ENCODE results near the gene PTDSS2. TPM values are rescaled to one million over a fixed set of nuclear protein-coding genes. Genes with fewer than 3 reads are reported as not detected.
A peak's percentile ranks its signal among the peaks of the same experiment; 100 is the strongest.
"Not testable (repeated sequence)": the region's sequence is repeated elsewhere in the genome, so short reads cannot be mapped to it uniquely, and the experiment has no call there.

PTDSS2 gene
- total and polyA plus RNA-seq, 7 donors = 11.8 to 26.0 (median 19.6) TPM

- no peaks in the 10 kb centered on the region for H3K4me1 ChIP-seq
- H3K36me3 ChIP-seq (ENCODE audit: insufficient read depth in 1 of 2, low read depth in 1 of 2) = no peaks in the 10 kb centered on the region
- no peak overlapping the region for H3K27ac ChIP-seq
- intact Hi-C loops (cut with DNase I) = no loop called here
- no peak for TF ChIP-seq CTCF (IDR thresholded peaks at IDR 0.05)
- peak in 1 of 2 donors; percentile 15 for DNase-seq
- peaks cover 9 to 65% (median 14%) of the 10 kb centered on the region in 3 donors for H3K27me3 ChIP-seq (ENCODE audit: insufficient read depth in 3 of 3, low read length in 2 of 3)
- no peak for ATAC-seq
- 66 to 73% (median 71%) methylated on average over 10 of the region's 10 CpGs for WGBS, 3 donors
- H3K4me3 ChIP-seq = no peak overlapping the region
- no peaks in the 10 kb centered on the region for H3K9me3 ChIP-seq
These were observed 27.8 kb upstream of the PTDSS2 start for GRCh38 chr11:422249-422656.

GRCh38 chr11:424232-424631, 25.8 kb upstream of the PTDSS2 start:
- Histone ChIP-seq H3K4me3 (no peak overlapping the region), H3K36me3 (ENCODE audit: insufficient read depth in 1 of 2, low read depth in 1 of 2) (no peaks in the 10 kb centered on the region), H3K27me3 (ENCODE audit: insufficient read depth in 3 of 3, low read length in 2 of 3) (peaks cover 6 to 50% (median 9%) of the 10 kb centered on the region in 3 donors), H3K27ac (no peak overlapping the region), H3K9me3 (no peaks in the 10 kb centered on the region), H3K4me1 (no peaks in the 10 kb centered on the region)
- ATAC-seq (no peak), DNase-seq (no peak)
- TF ChIP-seq CTCF (IDR thresholded peaks at IDR 0.05) = no peak
- WGBS, 3 donors = 71 to 86% (median 83%) methylated on average over 4 of the region's 4 CpGs
- intact Hi-C loops (cut with DNase I) = no loop called here

- DNase-seq = peak in 1 of 2 donors; percentile 15
- H3K36me3 ChIP-seq (ENCODE audit: insufficient read depth in 1 of 2, low read depth in 1 of 2); H3K4me3 ChIP-seq; H3K4me1 ChIP-seq; intact Hi-C loops (cut with DNase I); H3K9me3 ChIP-seq; H3K27ac ChIP-seq; ATAC-seq: not testable (repeated sequence)
- peaks cover 6 to 44% (median 9%) of the 10 kb centered on the region in 3 donors for H3K27me3 ChIP-seq (ENCODE audit: insufficient read depth in 3 of 3, low read length in 2 of 3)
- 39 to 50% (median 45%) methylated on average over 20 to 28 of the region's 45 CpGs for WGBS, 3 donors
These were observed 25.3 kb upstream of the PTDSS2 start for GRCh38 chr11:424766-425165.

- intact Hi-C loops (cut with DNase I) = no loop called here
- no peaks in the 10 kb centered on the region for H3K9me3 ChIP-seq
- H3K4me3 ChIP-seq = no peak overlapping the region
- 58 to 70% (median 59%) methylated on average over 4 of the region's 4 CpGs for WGBS, 3 donors
- peaks cover 2 to 39% (median 9%) of the 10 kb centered on the region in 3 donors for H3K27me3 ChIP-seq (ENCODE audit: insufficient read depth in 3 of 3, low read length in 2 of 3)
- H3K4me1 ChIP-seq = no peaks in the 10 kb centered on the region
- no peaks in the 10 kb centered on the region for H3K36me3 ChIP-seq (ENCODE audit: insufficient read depth in 1 of 2, low read depth in 1 of 2)
- DNase-seq (peak in 1 of 2 donors; percentile 1), ATAC-seq (no peak)
- TF ChIP-seq CTCF (IDR thresholded peaks at IDR 0.05) = no peak
- no peak overlapping the region for H3K27ac ChIP-seq
These were observed 24.8 kb upstream of the PTDSS2 start for GRCh38 chr11:425301-425700.

GRCh38 chr11:426851-427250, 23.2 kb upstream of the PTDSS2 start:
- TF ChIP-seq CTCF (IDR thresholded peaks at IDR 0.05) = no peak
- ATAC-seq = no peak
- whole genome bisulfite sequencing, 3 donors = 74 to 83% (median 82%) methylated on average over 8 of the region's 8 CpGs
- H3K36me3 ChIP-seq (ENCODE audit: insufficient read depth in 1 of 2, low read depth in 1 of 2) = no peaks in the 10 kb centered on the region
- H3K4me1 ChIP-seq = no peaks in the 10 kb centered on the region
- intact Hi-C loops (cut with DNase I) = no loop called here
- no peak overlapping the region for H3K27ac ChIP-seq
- H3K9me3 ChIP-seq = no peaks in the 10 kb centered on the region
- H3K4me3 ChIP-seq = no peak overlapping the region
- DNase-seq = peak in 1 of 2 donors; percentile 19
- H3K27me3 ChIP-seq (ENCODE audit: insufficient read depth in 3 of 3, low read length in 2 of 3) = peaks cover 2 to 37% (median 9%) of the 10 kb centered on the region in 3 donors

All from psoas muscle (tissue), 8 donors.